A673 (cell line): ENCODE results near the gene FEN1. TPM values are rescaled to one million over a fixed set of nuclear protein-coding genes. Genes with fewer than 3 reads are reported as not detected.

Experiments used
- BruUV-seq: library from RNA; stranded (reverse); fragments of 400-500 nt; replicated peaks from 2 replicates; lab custom pipeline; 2021; lab: Mats Ljungman, UMichigan
- CTCF ChIA-PET: fragments of 300-600 bp; sonication (Branson Sonifier 250); formaldehyde crosslinking; loops from one replicate; lab custom pipeline; 2022; ENCODE audit warnings: antibody characterized with exemption; lab: Charles Lee
- POLR2A ChIA-PET: fragments of 300-600 bp; sonication (Branson Sonifier 250); formaldehyde crosslinking; loops from one replicate; lab custom pipeline; 2022; ENCODE audit warnings: antibody characterized with exemption; ENCODE audit not compliant: low non-redundant PET; lab: Charles Lee
- DNase-seq: peaks from one replicate; pipeline ENCODE4 v3.0.0-alpha.2; 2015; ENCODE audit warnings: low spot score
- H3K27ac ChIP-seq: fragments of 200-600 bp; sonication (generic); 2 replicates; pipeline ENCODE4 v1.5.1; 2016; ENCODE audit warnings: mixed run types, low read depth, mild to moderate bottlenecking, mixed read lengths, antibody characterized with exemption, low read length; ENCODE audit not compliant: poor library complexity, severe bottlenecking
- H3K27me3 ChIP-seq: fragments of 200-600 bp; sonication (generic); replicated peaks from 2 replicates; pipeline ENCODE4 v1.6.1; 2017; ENCODE audit warnings: mixed run types, low read depth, mild to moderate bottlenecking, mixed read lengths, antibody characterized with exemption, low read length; ENCODE audit not compliant: insufficient read depth, poor library complexity
- H3K36me3 ChIP-seq: fragments of 200-600 bp; sonication (generic); 2 replicates; pipeline ENCODE4 v1.6.1; 2016; ENCODE audit warnings: mixed run types, mild to moderate bottlenecking, mixed read lengths, antibody characterized with exemption, low read length; ENCODE audit not compliant: insufficient read depth, poor library complexity, severe bottlenecking
- H3K4me1 ChIP-seq: fragments of 200-600 bp; sonication (generic); 2 replicates; pipeline ENCODE4 v1.6.1; 2017; ENCODE audit warnings: mixed run types, mild to moderate bottlenecking, mixed read lengths, antibody characterized with exemption, low read length; ENCODE audit not compliant: insufficient read depth, poor library complexity, severe bottlenecking
- H3K4me3 ChIP-seq: fragments of 200-600 bp; sonication (generic); 2 replicates; pipeline ENCODE4 v1.5.1; 2016; ENCODE audit warnings: low read depth, mixed run types, mild to moderate bottlenecking, mixed read lengths, low read length; ENCODE audit not compliant: poor library complexity, severe bottlenecking
- H3K9me3 ChIP-seq: fragments of 200-600 bp; sonication (generic); 2 replicates; pipeline ENCODE4 v1.6.1; 2016; ENCODE audit warnings: mixed run types, low read depth, mild to moderate bottlenecking, mixed read lengths, antibody characterized with exemption, low read length; ENCODE audit not compliant: poor library complexity, severe bottlenecking
- CTCF ChIP-seq: fragments of 300-800, 200-600 bp; sonication (generic); conservative IDR thresholded peaks from 2 replicates; pipeline ENCODE4 v1.5.1; 2017; ENCODE audit warnings: low read depth, mild to moderate bottlenecking, antibody characterized with exemption, low read length, moderate library complexity, mixed read lengths
- EZH2 ChIP-seq: fragments of 200-600 bp; sonication (generic); IDR thresholded peaks from 2 replicates; pipeline ENCODE4 v1.6.1; 2017; ENCODE audit warnings: borderline replicate concordance, low read depth, mild to moderate bottlenecking, mixed read lengths, antibody characterized with exemption, low read length; ENCODE audit not compliant: poor library complexity, severe bottlenecking
- intact Hi-C: fragments of 100-400 bp; cut with micrococcal nuclease; formaldehyde crosslinking; loops from one replicate; pipeline ENCODE4 v1.10.0; 2022; ENCODE audit not compliant: unreplicated experiment
- total RNA-seq: library from RNA; stranded (reverse); gene quantifications from 2 replicates; pipeline ENCODE4 v1.2.3, GENCODE V29; 2021

FEN1 gene
- total RNA-seq, 1 experiment from 2014 or later = 152 TPM

- CTCF ChIA-PET = no interaction called here
- intact Hi-C loops = no loop called here
- Histone ChIP-seq H3K27me3 (no peaks in the 10 kb centered on the region), H3K4me3 (no peak overlapping the region), H3K36me3 (no peaks in the 10 kb centered on the region), H3K27ac (no peak overlapping the region), H3K9me3 (no peaks in the 10 kb centered on the region), H3K4me1 (peaks cover 10% of the 10 kb centered on the region)
- BruUV-seq = no TSS peak
- TF ChIP-seq CTCF (no peak), EZH2 (no peak)
- POLR2A ChIA-PET = no interaction called here
- no peak for DNase-seq
These were observed 18.9 kb upstream of the FEN1 start for GRCh38 chr11:61773809-61774208.

- TF ChIP-seq EZH2 (no peak), CTCF (no peak)
- no peak for DNase-seq
- Histone ChIP-seq H3K27me3 (no peaks in the 10 kb centered on the region), H3K9me3 (no peaks in the 10 kb centered on the region), H3K27ac (no peak overlapping the region), H3K4me1 (peaks cover 10% of the 10 kb centered on the region), H3K4me3 (no peak overlapping the region), H3K36me3 (no peaks in the 10 kb centered on the region)
- no TSS peak for BruUV-seq
- CTCF ChIA-PET = no interaction called here
- intact Hi-C loops = no loop called here
- POLR2A ChIA-PET = no interaction called here
These were observed 18.3 kb upstream of the FEN1 start for GRCh38 chr11:61774411-61774810.

- no peaks in the 10 kb centered on the region for H3K9me3 ChIP-seq
- no peaks in the 10 kb centered on the region for H3K27me3 ChIP-seq
- no peak for TF ChIP-seq CTCF
- TF ChIP-seq EZH2 = no peak
- peaks cover 10% of the 10 kb centered on the region for H3K4me1 ChIP-seq
- no peak for DNase-seq
- no peak overlapping the region for H3K27ac ChIP-seq
- ChIA-PET POLR2A (no interaction called here), CTCF (no interaction called here)
- intact Hi-C loops = no loop called here
- H3K4me3 ChIP-seq = no peak overlapping the region
- no peaks in the 10 kb centered on the region for H3K36me3 ChIP-seq
- no TSS peak for BruUV-seq
These were observed 17.6 kb upstream of the FEN1 start for GRCh38 chr11:61775106-61775505.
